Omental fat pad (tissue), 4 donors: ENCODE results near the gene ERF. TPM values are rescaled to one million over a fixed set of nuclear protein-coding genes. Genes with fewer than 3 reads are reported as not detected.

Source experiments
- ATAC-seq: fragments of 150-250 bp; one replicate; pipeline ENCODE4 v1.9.1; 2016; ENCODE audit warnings: mild to moderate bottlenecking, moderate library complexity; ENCODE audit not compliant: low FRiP score
- DNase-seq: peaks from one replicate; pipeline ENCODE4 v3.0.0-alpha.2; 2019; ENCODE audit warnings: low spot score
- total RNA-seq, 4 donors: library from RNA; depleted of rRNA; stranded (reverse); fragments of >200 nt; gene quantifications; one replicate each; pipeline ENCODE4 v1.1.0, GENCODE V29; 2016
- TF ChIP-seq, protein P1 (sequence below), 3 donors: fragments of 450-650 bp; IDR thresholded peaks; one replicate each; pipeline ENCODE4 v1.5.1; 2016 to 2017; ENCODE audit warnings: antibody characterized with exemption in 3 of 3, mild to moderate bottlenecking in 3 of 3, moderate library complexity in 2 of 3

ERF gene
- total RNA-seq, 4 donors from 2014 or later, result 21.2 to 52.8 (median 34.8) TPM

DNA sequence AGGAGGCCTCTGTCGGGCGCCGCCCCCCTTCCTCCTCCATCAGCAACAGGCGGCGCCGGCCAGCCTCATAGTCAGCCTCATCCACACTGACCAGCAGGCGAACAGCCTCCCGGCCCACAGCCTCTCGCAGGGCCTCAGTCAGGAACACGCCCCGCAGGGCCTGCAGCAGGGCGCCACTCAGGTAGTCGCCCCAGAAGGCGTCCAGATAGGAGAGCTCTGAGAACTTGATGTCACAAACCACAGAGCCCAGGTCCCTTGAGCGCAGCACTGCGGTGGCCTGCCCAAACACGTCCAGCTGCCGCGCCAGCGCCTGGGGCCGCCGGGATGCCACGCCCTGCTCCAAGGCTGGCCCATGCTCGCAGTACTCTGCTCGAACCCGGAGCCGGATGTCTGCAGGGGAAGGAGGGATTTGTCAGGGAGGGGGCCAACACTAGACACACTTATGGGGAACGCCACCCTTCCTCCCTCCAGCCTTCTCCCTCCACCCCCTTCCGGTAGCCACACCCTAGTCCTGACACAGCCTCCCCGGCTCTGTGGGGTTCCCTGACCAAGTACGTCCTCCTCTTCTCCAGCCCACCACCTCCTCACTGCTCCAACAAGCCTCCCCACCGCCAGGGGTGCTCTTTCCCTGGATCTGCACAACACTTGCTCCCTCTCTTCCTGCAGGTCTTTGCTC, 55.4 kb downstream of the ERF start:
- no peak for ATAC-seq
- TF ChIP-seq, protein P1, sequence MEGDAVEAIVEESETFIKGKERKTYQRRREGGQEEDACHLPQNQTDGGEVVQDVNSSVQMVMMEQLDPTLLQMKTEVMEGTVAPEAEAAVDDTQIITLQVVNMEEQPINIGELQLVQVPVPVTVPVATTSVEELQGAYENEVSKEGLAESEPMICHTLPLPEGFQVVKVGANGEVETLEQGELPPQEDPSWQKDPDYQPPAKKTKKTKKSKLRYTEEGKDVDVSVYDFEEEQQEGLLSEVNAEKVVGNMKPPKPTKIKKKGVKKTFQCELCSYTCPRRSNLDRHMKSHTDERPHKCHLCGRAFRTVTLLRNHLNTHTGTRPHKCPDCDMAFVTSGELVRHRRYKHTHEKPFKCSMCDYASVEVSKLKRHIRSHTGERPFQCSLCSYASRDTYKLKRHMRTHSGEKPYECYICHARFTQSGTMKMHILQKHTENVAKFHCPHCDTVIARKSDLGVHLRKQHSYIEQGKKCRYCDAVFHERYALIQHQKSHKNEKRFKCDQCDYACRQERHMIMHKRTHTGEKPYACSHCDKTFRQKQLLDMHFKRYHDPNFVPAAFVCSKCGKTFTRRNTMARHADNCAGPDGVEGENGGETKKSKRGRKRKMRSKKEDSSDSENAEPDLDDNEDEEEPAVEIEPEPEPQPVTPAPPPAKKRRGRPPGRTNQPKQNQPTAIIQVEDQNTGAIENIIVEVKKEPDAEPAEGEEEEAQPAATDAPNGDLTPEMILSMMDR (IDR thresholded peaks at IDR 0.05), result no peak
- DNase-seq, result no peak

DNA sequence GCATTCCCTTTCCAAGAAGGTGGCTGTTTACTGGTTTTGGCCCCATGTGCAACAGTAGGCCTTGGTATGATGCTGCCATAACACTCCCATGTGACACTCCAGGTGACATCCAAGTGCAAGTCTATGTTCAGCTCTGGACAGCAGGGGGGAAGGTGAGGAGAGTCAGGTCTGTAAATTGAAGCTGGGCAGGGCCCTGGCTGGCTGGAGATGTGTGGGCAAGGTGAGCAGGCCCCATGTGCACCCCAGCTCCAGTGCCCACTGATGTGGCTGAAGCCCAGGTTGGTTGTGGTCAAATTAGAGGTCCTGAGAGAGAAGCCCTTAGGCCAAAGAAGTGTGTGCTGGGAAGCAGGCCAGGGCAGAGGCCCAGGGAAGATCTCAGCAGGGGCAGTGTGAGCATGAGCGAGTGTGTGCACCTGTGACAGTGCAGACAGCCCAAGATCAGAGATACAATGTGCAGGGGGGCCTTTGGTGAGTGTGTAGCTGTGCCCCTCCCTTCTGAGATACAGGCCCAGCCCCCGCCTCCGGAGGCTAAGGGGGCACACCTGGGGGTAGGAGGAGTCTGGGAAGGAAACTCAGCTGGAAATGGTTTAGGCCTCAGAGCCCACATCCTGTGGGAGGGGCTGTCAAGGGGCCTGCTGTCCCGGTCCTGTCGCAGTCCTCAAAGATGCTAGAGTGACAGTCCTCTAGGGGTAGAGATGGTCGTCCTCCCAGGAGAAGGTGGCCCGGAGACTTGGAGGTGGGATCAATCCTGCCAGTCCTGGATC, 56.1 kb downstream of the ERF start:
- no peak for DNase-seq
- ATAC-seq, result no peak
- TF ChIP-seq, protein P1 (IDR thresholded peaks at IDR 0.05), result no peak

Other genes starting within 250 kb of the ERF start
- gene GRIK5, start 184.9 kb downstream of the ERF start, total RNA-seq, result 1 to 10 TPM in 3 of 4 donors, under 1 TPM in 1; 0.32 to 2.1 (median 1.6) TPM
- gene ZNF574, start 179.0 kb downstream of the ERF start, total RNA-seq, result 10 to 100 TPM; 11.6 to 22.9 (median 12.8) TPM
- 1 to 10 TPM in 3 of 4 donors, under 1 TPM in 1; 0.56 to 3.2 (median 1.5) TPM for gene POU2F2, start 122.7 kb downstream of the ERF start, total RNA-seq
- 10 to 100 TPM; 22.0 to 59.3 (median 29.9) TPM for gene DEDD2, start 37.5 kb downstream of the ERF start, total RNA-seq
- gene ZNF526, start 34.8 kb downstream of the ERF start, total RNA-seq, result 1 to 10 TPM; 3.2 to 7.6 (median 5.7) TPM
- 10 to 100 TPM; 16.9 to 32.3 (median 20.0) TPM for gene GSK3A, start 12.5 kb downstream of the ERF start, total RNA-seq
- gene CIC, start 14.1 kb upstream of the ERF start, total RNA-seq, result 10 to 100 TPM; 15.7 to 26.3 (median 21.0) TPM
- under 1 TPM in 3 of 4 donors, not detected in 1; 0.31 to 0.93 (median 0.72) TPM for gene PRR19, start 47.0 kb upstream of the ERF start, total RNA-seq
- 10 to 100 TPM in 2 of 4 donors, 1 to 10 TPM in 2; 2.7 to 14.1 (median 8.6) TPM for gene PAFAH1B3, start 47.5 kb upstream of the ERF start, total RNA-seq
- 1 to 10 TPM in 1 of 4 donors, under 1 TPM in 1, not detected in 2; 0.24 to 1.9 TPM for gene TMEM145, start 58.2 kb upstream of the ERF start, total RNA-seq
- 10 to 100 TPM; 15.3 to 20.5 (median 18.4) TPM for gene MEGF8, start 70.5 kb upstream of the ERF start, total RNA-seq
- not detected for gene CNFN, start 135.2 kb upstream of the ERF start, total RNA-seq
- 1,000 to 10,000 TPM in 2 of 4 donors, 100 to 1,000 TPM in 2; 491 to 3,641 (median 1,025) TPM for gene LIPE, start 172.3 kb upstream of the ERF start, total RNA-seq
- not detected for gene CXCL17, start 187.8 kb upstream of the ERF start, total RNA-seq